ENCODE measurements around the gene SLC25A45. TPM values are rescaled to one million over a fixed set of nuclear protein-coding genes. Genes with fewer than 3 reads are reported as not detected.
"Not testable (repeated sequence)": the region's sequence is repeated elsewhere in the genome, so short reads cannot be mapped to it uniquely, and the experiment has no call there.

Gene SLC25A45
- total RNA-seq, 1 donor from 2014 or later = 26.8 TPM

GRCh38 chr11:65421794-65422632 lies 39.6 kb upstream of the SLC25A45 start:
- intact Hi-C loops (cut with micrococcal nuclease) = loop anchor here (1.0 to 2.0 kb wide), 5 partner anchors 40 to 643 kb away; partner anchors contain the start of genes PCNX3, SF1, SLC25A45 and ZNRD2

GRCh38 chr11:65420979-65421793 lies 38.7 kb upstream of the SLC25A45 start:
- intact Hi-C loops (cut with micrococcal nuclease) = loop anchor here (1.0 to 2.0 kb wide), 3 partner anchors 39 to 642 kb away; partner anchors contain the start of genes PCNX3, SF1 and SLC25A45

- intact Hi-C loops (cut with micrococcal nuclease) = loop anchor here (2.0 kb wide), 1 partner anchor 642 kb away; the partner anchor contains the start of gene SF1
These were observed 38.1 kb upstream of the SLC25A45 start for GRCh38 chr11:65420506-65420905.

GRCh38 chr11:65419772-65420481 lies 37.5 kb upstream of the SLC25A45 start:
- intact Hi-C loops (cut with micrococcal nuclease) = loop anchor here (1.0 to 2.0 kb wide), 2 partner anchors 158 to 641 kb away; partner anchors contain the start of gene SF1

GRCh38 chr11:65419460-65419771 lies 37.0 kb upstream of the SLC25A45 start:
- intact Hi-C loops (cut with micrococcal nuclease) = loop anchor here (1.0 kb wide), 1 partner anchor 157 kb away; no protein-coding TSS in a partner anchor

- intact Hi-C loops (cut with micrococcal nuclease) = loop anchor here (1.0 kb wide), 1 partner anchor 157 kb away; no protein-coding TSS in a partner anchor
These were observed 36.4 kb upstream of the SLC25A45 start for GRCh38 chr11:65418681-65419459.

- intact Hi-C loops (cut with micrococcal nuclease) = no loop called here
These were observed 35.9 kb upstream of the SLC25A45 start for GRCh38 chr11:65418431-65418680.

- intact Hi-C loops (cut with micrococcal nuclease) = no loop called here
These were observed 35.4 kb upstream of the SLC25A45 start for GRCh38 chr11:65417702-65418430.

- intact Hi-C loops (cut with micrococcal nuclease) = loop anchor here (1.0 kb wide), 5 partner anchors 16 to 93 kb away; partner anchors contain the start of gene SLC25A45
These were observed 34.6 kb upstream of the SLC25A45 start for GRCh38 chr11:65416841-65417701.

- intact Hi-C loops (cut with micrococcal nuclease) = loop anchor here (1.0 kb wide), 5 partner anchors 17 to 94 kb away; partner anchors contain the start of gene SLC25A45
These were observed 33.9 kb upstream of the SLC25A45 start for GRCh38 chr11:65416341-65416824.

GRCh38 chr11:65415499-65416340 lies 33.3 kb upstream of the SLC25A45 start:
- intact Hi-C loops (cut with micrococcal nuclease) = loop anchor here (1.0 kb wide), 5 partner anchors 18 to 95 kb away; partner anchors contain the start of gene SLC25A45

- intact Hi-C loops (cut with micrococcal nuclease) = no loop called here
These were observed 32.5 kb upstream of the SLC25A45 start for GRCh38 chr11:65414776-65415498.

- intact Hi-C loops (cut with micrococcal nuclease) = not testable (repeated sequence)
These were observed 30.7 kb upstream of the SLC25A45 start for GRCh38 chr11:65413077-65413664.

- intact Hi-C loops (cut with micrococcal nuclease) = no loop called here
These were observed 30.0 kb upstream of the SLC25A45 start for GRCh38 chr11:65412271-65413076.

- intact Hi-C loops (cut with micrococcal nuclease) = no loop called here
These were observed 29.2 kb upstream of the SLC25A45 start for GRCh38 chr11:65411681-65412070.
